Naive thymus-derived CD4-positive, alpha-beta T cell (primary cell): ENCODE measurements around the gene DGKE. TPM values are rescaled to one million over a fixed set of nuclear protein-coding genes. Genes with fewer than 3 reads are reported as not detected.

Source experiments
- ATAC-seq: fragments of 150-1000 bp; cut with Tn5 transposase; 2 replicates; pipeline ENCODE4 v1.10.0; 2021; ENCODE audit warnings: mild to moderate bottlenecking, moderate library complexity
- CTCF ChIA-PET: fragments of 350-600 bp; sonication (Branson Sonifier 250); formaldehyde crosslinking; loops from one replicate; lab custom pipeline; 2021; ENCODE audit warnings: antibody characterized with exemption; lab: Charles Lee
- POLR2A ChIA-PET: fragments of 350-600 bp; sonication (Branson Sonifier 250); formaldehyde crosslinking; loops from one replicate; lab custom pipeline; 2021; ENCODE audit warnings: antibody characterized with exemption, inconsistent platforms; lab: Charles Lee
- DNase-seq, 9 donors: peaks; one replicate each; pipeline versions ENCODE4 v3.0.0 to v3.0.0-alpha.2; 2020 to 2022; ENCODE audit warnings: mixed read lengths in 1 of 9
- H3K27ac ChIP-seq: one replicate; pipeline ENCODE4 v1.7.0; 2013; ENCODE audit warnings: mild to moderate bottlenecking, low read depth, low read length, moderate library complexity
- H3K27me3 ChIP-seq, 2 donors: one replicate each; pipeline ENCODE4 v1.7.0; 2013; ENCODE audit warnings: low read length in 2 of 2, mild to moderate bottlenecking in 2 of 2, moderate library complexity in 2 of 2; ENCODE audit not compliant: control insufficient read depth in 2 of 2, insufficient read depth in 2 of 2
- H3K36me3 ChIP-seq, 3 experiments: 1 replicate in 2 of 3; 2 replicates in 1 of 3; pipeline ENCODE4 v1.7.0; 2013; ENCODE audit warnings: low read length in 3 of 3, mild to moderate bottlenecking in 3 of 3, moderate library complexity in 1 of 3; ENCODE audit not compliant: insufficient read depth in 3 of 3, control insufficient read depth in 2 of 3
- H3K4me1 ChIP-seq, 2 donors: one replicate each; pipeline ENCODE4 v1.7.0; 2013; ENCODE audit warnings: low read length in 2 of 2, mild to moderate bottlenecking in 2 of 2, moderate library complexity in 1 of 2; ENCODE audit not compliant: control insufficient read depth in 2 of 2, insufficient read depth in 2 of 2
- H3K4me3 ChIP-seq: 2 replicates; pipeline ENCODE4 v1.7.0; 2013; ENCODE audit warnings: mild to moderate bottlenecking, low read length
- H3K9me3 ChIP-seq, 3 experiments: 1 replicate in 2 of 3; 2 replicates in 1 of 3; pipeline ENCODE4 v1.7.0; 2013; ENCODE audit warnings: low read length in 3 of 3; ENCODE audit not compliant: control insufficient read depth in 2 of 3
- H3K27ac Mint-ChIP-seq, 9 donors: one replicate each; pipeline ENCODE4 v1.8.0; 2020 to 2022; ENCODE audit warnings: mixed read lengths in 9 of 9, mild to moderate bottlenecking in 8 of 9, moderate library complexity in 5 of 9, inconsistent platforms in 2 of 9
- H3K27me3 Mint-ChIP-seq, 5 donors: one replicate each; pipeline ENCODE4 v1.8.0; 2021 to 2022; ENCODE audit warnings: mixed read lengths in 5 of 5, mild to moderate bottlenecking in 1 of 5
- H3K36me3 Mint-ChIP-seq, 5 donors: one replicate each; pipeline ENCODE4 v1.8.0; 2020 to 2022; ENCODE audit warnings: mixed read lengths in 5 of 5, mild to moderate bottlenecking in 3 of 5, inconsistent platforms in 1 of 5
- H3K4me1 Mint-ChIP-seq, 7 donors: one replicate each; pipeline ENCODE4 v1.8.0; 2020 to 2022; ENCODE audit warnings: mixed read lengths in 7 of 7, mild to moderate bottlenecking in 3 of 7, inconsistent platforms in 1 of 7
- H3K4me3 Mint-ChIP-seq, 10 donors: one replicate each; pipeline ENCODE4 v1.8.0; 2020 to 2022; ENCODE audit warnings: mild to moderate bottlenecking in 10 of 10, mixed read lengths in 10 of 10, moderate library complexity in 6 of 10, inconsistent platforms in 2 of 10
- H3K9me3 Mint-ChIP-seq, 11 donors: one replicate each; pipeline ENCODE4 v1.8.0; 2020 to 2022; ENCODE audit warnings: mixed read lengths in 11 of 11, mild to moderate bottlenecking in 4 of 11, inconsistent platforms in 1 of 11, moderate library complexity in 1 of 11
- intact Hi-C, 2 donors: fragments of 100-400 bp; cut with micrococcal nuclease; formaldehyde crosslinking; loops; one replicate each; pipeline ENCODE4 v1.15.1; 2023
- polyA plus RNA-seq, 2 donors: library from polyadenylated mRNA; unstranded; fragments of 300-500 nt; fragmentation: Illumina TruSeq; gene quantifications; one replicate each; pipeline ENCODE4 v1.2.3, GENCODE V29; 2021
- total RNA-seq, 6 experiments: library from RNA in 5 of 6; stranded (reverse) in 5 of 6; gene quantifications; 1 replicate in 5 of 6; 2 replicates in 1 of 6; pipeline ENCODE4 v1.2.3 and lab custom pipeline; 2021 to 2026

Gene DGKE
- total and polyA plus RNA-seq, 7 experiments from 2014 or later, result 5.0 to 39.2 (median 24.0) TPM

DNA sequence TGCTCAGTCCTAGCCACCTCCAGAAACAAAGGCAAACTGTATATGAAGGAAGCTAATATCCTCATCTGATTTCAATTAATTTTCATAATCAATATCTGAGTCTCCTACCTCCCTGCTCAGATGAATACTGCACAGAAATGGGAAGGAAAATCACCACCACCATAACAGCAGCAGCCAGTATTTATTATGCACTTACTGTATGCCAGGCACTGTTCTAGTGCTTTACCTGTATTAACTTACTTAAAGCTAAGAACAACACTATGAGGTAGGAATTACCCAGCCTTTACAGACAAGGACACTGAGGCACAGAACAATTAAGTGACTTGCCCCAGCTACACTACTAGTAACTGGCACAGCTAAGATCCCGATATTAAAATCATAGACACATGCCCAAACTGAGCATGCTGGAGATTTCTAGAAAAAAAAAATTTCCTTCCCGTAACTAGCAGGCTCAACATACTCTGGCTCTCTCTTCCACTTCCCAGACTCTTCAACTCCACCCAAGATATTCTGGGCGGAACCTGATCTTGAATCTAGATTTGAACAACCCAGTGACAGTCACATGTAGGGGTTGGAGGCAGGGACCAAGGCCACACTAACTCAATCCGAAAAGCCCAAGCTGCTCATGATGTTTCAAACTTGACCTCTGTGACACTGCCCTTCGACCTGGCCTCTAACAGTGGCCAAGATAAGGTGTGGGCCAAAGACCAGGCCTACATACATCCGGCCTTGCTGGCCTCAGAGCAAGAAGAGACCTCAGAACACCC is 76.0 kb downstream of the DGKE start:
- H3K27ac Mint-ChIP-seq, result peak overlapping the region; percentile 15 to 89 (median 74)
- no peak for ATAC-seq
- Histone ChIP-seq H3K27me3 (no peaks in the 10 kb centered on the region), H3K4me1 (peaks cover 31 to 36% of the 10 kb centered on the region in 2 donors), H3K27ac (peak overlapping the region; percentile 41), H3K36me3 (peaks cover 0 to 46% (median 0%) of the 10 kb centered on the region in 3 experiments), H3K9me3 (no peaks in the 10 kb centered on the region), H3K4me3 (no peak overlapping the region)
- peak overlapping the region; percentile 29 to 95 (median 66) for H3K4me3 Mint-ChIP-seq
- H3K27me3 Mint-ChIP-seq, result no peaks in the 10 kb centered on the region
- CTCF ChIA-PET, result no interaction called here
- DNase-seq, result no peak
- peaks cover 40 to 64% (median 53%) of the 10 kb centered on the region in 7 donors for H3K4me1 Mint-ChIP-seq
- H3K36me3 Mint-ChIP-seq, result peaks cover 11 to 47% (median 27%) of the 10 kb centered on the region in 5 donors
- intact Hi-C loops, result loop anchor here (5.0 kb wide), 4 partner anchors 67 to 1488 kb away; partner anchors contain the start of genes MMD (in 1 of the 2), SCPEP1 (in 1 of the 2) and VEZF1 (in 1 of the 2)
- POLR2A ChIA-PET, result no interaction called here
- H3K9me3 Mint-ChIP-seq, result peaks cover 0 to 2% (median 0%) of the 10 kb centered on the region in 11 donors

GRCh38 chr17:56910509-56911235 is 76.7 kb downstream of the DGKE start:
- ChIA-PET CTCF (no interaction called here), POLR2A (no interaction called here)
- H3K27ac ChIP-seq, result peak overlapping the region; percentile 41
- Mint-ChIP-seq H3K27me3 (no peaks in the 10 kb centered on the region), H3K4me1 (peaks cover 40 to 70% (median 59%) of the 10 kb centered on the region in 7 donors), H3K4me3 (peak overlapping the region; percentile 29 to 95 (median 66)), H3K9me3 (peaks cover 0 to 2% (median 0%) of the 10 kb centered on the region in 11 donors), H3K27ac (peak overlapping the region; percentile 15 to 89 (median 74)), H3K36me3 (peaks cover 11 to 46% (median 26%) of the 10 kb centered on the region in 5 donors)
- H3K36me3 ChIP-seq, result peaks cover 0 to 40% (median 0%) of the 10 kb centered on the region in 3 experiments
- H3K27me3 ChIP-seq, result no peaks in the 10 kb centered on the region
- DNase-seq (no peak), ATAC-seq (no peak)
- intact Hi-C loops, result loop anchor here (5.0 kb wide), 4 partner anchors 67 to 1488 kb away; partner anchors contain the start of genes MMD (in 1 of the 2), SCPEP1 (in 1 of the 2) and VEZF1 (in 1 of the 2)
- no peaks in the 10 kb centered on the region for H3K9me3 ChIP-seq
- H3K4me1 ChIP-seq, result peaks cover 35 to 36% of the 10 kb centered on the region in 2 donors
- H3K4me3 ChIP-seq, result no peak overlapping the region

GRCh38 chr17:56912105-56912999 is 78.4 kb downstream of the DGKE start:
- POLR2A ChIA-PET, result interaction anchor here (0.6 to 1.0 kb wide), 2 partner anchors 77 to 392 kb away, joined by 3 to 5 read pairs; no protein-coding TSS in a partner anchor
- Mint-ChIP-seq H3K36me3 (peaks cover 4 to 37% (median 14%) of the 10 kb centered on the region in 5 donors), H3K4me3 (peak overlapping the region; percentile 80 to 96 (median 91)), H3K27ac (peak overlapping the region; percentile 64 to 94 (median 89)), H3K4me1 (peaks cover 29 to 65% (median 57%) of the 10 kb centered on the region in 7 donors), H3K27me3 (no peaks in the 10 kb centered on the region), H3K9me3 (peaks cover 0 to 3% (median 0%) of the 10 kb centered on the region in 11 donors)
- no peaks in the 10 kb centered on the region for H3K27me3 ChIP-seq
- intact Hi-C loops, result loop anchor here (5.0 kb wide), 4 partner anchors 65 to 1490 kb away; partner anchors contain the start of genes MMD (in 1 of the 2), SCPEP1 (in 1 of the 2) and VEZF1 (in 1 of the 2)
- ATAC-seq, result no peak
- peak overlapping the region; percentile 93 for H3K4me3 ChIP-seq
- H3K36me3 ChIP-seq, result peaks cover 0 to 24% (median 0%) of the 10 kb centered on the region in 3 experiments
- CTCF ChIA-PET, result interaction anchor here (0.7 kb wide), 1 partner anchor 319 kb away, joined by 3 read pairs; no protein-coding TSS in a partner anchor
- peaks cover 35 to 36% of the 10 kb centered on the region in 2 donors for H3K4me1 ChIP-seq
- peak overlapping the region; percentile 90 for H3K27ac ChIP-seq
- H3K9me3 ChIP-seq, result no peaks in the 10 kb centered on the region
- no peak for DNase-seq

- Histone ChIP-seq H3K4me1 (peaks cover 35 to 36% of the 10 kb centered on the region in 2 donors), H3K4me3 (peak overlapping the region; percentile 93), H3K9me3 (no peaks in the 10 kb centered on the region), H3K27me3 (no peaks in the 10 kb centered on the region), H3K27ac (peak overlapping the region; percentile 90), H3K36me3 (peaks cover 0 to 18% (median 0%) of the 10 kb centered on the region in 3 experiments)
- intact Hi-C loops, result loop anchor here (1.0 to 5.0 kb wide), 5 partner anchors 22 to 1491 kb away; partner anchors contain the start of genes MMD (in 1 of the 2), SCPEP1 (in 1 of the 2) and VEZF1 (in 1 of the 2)
- DNase-seq (no peak), ATAC-seq (no peak)
- peaks cover 0 to 39% (median 9%) of the 10 kb centered on the region in 5 donors for H3K36me3 Mint-ChIP-seq
- H3K9me3 Mint-ChIP-seq, result peaks cover 0 to 9% (median 4%) of the 10 kb centered on the region in 11 donors
- ChIA-PET POLR2A (interaction anchor here (1.0 kb wide), 1 partner anchor 78 kb away, joined by 5 read pairs; no protein-coding TSS in a partner anchor), CTCF (no interaction called here)
- no peaks in the 10 kb centered on the region for H3K27me3 Mint-ChIP-seq
- peaks cover 29 to 60% (median 57%) of the 10 kb centered on the region in 7 donors for H3K4me1 Mint-ChIP-seq
- peak overlapping the region; percentile 76 to 95 (median 92) for H3K27ac Mint-ChIP-seq
- H3K4me3 Mint-ChIP-seq, result peak overlapping the region; percentile 80 to 96 (median 91)
Measured at GRCh38 chr17:56913000-56913311, 79.0 kb downstream of the DGKE start.

DNA sequence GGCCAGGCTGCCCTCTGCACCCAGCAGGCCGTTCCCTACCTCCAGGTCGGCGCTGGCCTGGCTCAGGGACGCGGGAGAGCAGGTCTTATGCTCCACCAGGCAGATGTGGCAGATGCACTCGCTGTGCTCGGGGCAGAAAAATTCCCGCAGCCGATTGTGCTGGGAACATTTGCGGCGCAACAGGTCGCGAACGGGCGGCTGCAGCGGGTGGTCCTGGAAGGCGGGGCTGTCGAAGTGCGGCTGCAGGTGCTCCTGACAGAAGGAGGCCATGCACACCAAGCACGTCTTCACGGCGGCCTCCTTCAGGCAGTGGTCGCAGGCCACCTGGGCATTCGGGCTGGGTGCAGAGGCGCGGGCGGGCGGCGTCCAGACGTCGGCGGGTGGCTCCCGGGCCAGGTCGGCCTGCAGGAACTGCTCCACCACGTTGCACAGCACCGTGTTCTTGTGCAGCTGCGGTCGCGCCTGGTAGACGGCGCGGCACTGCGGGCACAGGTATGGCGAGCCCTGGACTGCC is 79.5 kb downstream of the DGKE start:
- ATAC-seq (peak; percentile 64), DNase-seq (no peak)
- peak overlapping the region; percentile 80 to 96 (median 91) for H3K4me3 Mint-ChIP-seq
- Histone ChIP-seq H3K27ac (peak overlapping the region; percentile 90), H3K36me3 (peaks cover 0 to 13% (median 0%) of the 10 kb centered on the region in 3 experiments), H3K9me3 (no peaks in the 10 kb centered on the region), H3K4me3 (peak overlapping the region; percentile 93), H3K4me1 (peaks cover 35 to 36% of the 10 kb centered on the region in 2 donors), H3K27me3 (no peaks in the 10 kb centered on the region)
- peaks cover 0 to 11% (median 5%) of the 10 kb centered on the region in 11 donors for H3K9me3 Mint-ChIP-seq
- H3K36me3 Mint-ChIP-seq, result peaks cover 0 to 38% (median 9%) of the 10 kb centered on the region in 5 donors
- ChIA-PET POLR2A (interaction anchor here (0.8 to 1.8 kb wide), 5 partner anchors 12 to 321 kb away, joined by 3 to 6 read pairs (median 3); partner anchors contain the start of gene SCPEP1), CTCF (interaction anchor here (1.1 kb wide), 2 partner anchors 28 to 169 kb away, joined by 3 to 5 read pairs; no protein-coding TSS in a partner anchor)
- intact Hi-C loops, result loop anchor here (1.0 to 5.0 kb wide), 5 partner anchors 22 to 1491 kb away; partner anchors contain the start of genes MMD (in 1 of the 2), SCPEP1 (in 1 of the 2) and VEZF1 (in 1 of the 2)
- peaks cover 26 to 55% (median 53%) of the 10 kb centered on the region in 7 donors for H3K4me1 Mint-ChIP-seq
- peak overlapping the region; percentile 76 to 95 (median 89) for H3K27ac Mint-ChIP-seq
- no peaks in the 10 kb centered on the region for H3K27me3 Mint-ChIP-seq
